Activated T-helper 2 cell treated with anti-CD3 and anti-CD28 coated beads, Interferon-gamma antibody, Interleukin-2, Interleukin-4, amounts not matched to agents 10 μg/mL and 5 μg/mL and 100 μg/mL, durations not matched to agents 14 hours and 24 hours and 36 hours (primary cell): ENCODE measurements around the gene TCF23. TPM values are rescaled to one million over a fixed set of nuclear protein-coding genes. Genes with fewer than 3 reads are reported as not detected.

Experiments used
- total RNA-seq: library from RNA; stranded (reverse); gene quantifications from 2 replicates; pipeline ENCODE4 v1.2.3, GENCODE V29; 2022

The TCF23 gene
- total RNA-seq, 1 donor from 2014 or later: not detected

Other genes starting within 250 kb of the TCF23 start
- 1.8 and 2.2 TPM in 2 replicates for gene MAPRE3, start 178.4 kb upstream of the TCF23 start, total RNA-seq
- gene TMEM214, start 116.0 kb upstream of the TCF23 start, total RNA-seq: 96.3 and 102 TPM in 2 replicates
- gene AGBL5, start 97.3 kb upstream of the TCF23 start, total RNA-seq: 12.5 and 13.8 TPM in 2 replicates
- gene OST4, start 77.3 kb upstream of the TCF23 start, total RNA-seq: 330 and 341 TPM in 2 replicates
- 0.87 and 0.94 TPM in 2 replicates for gene EMILIN1, start 70.4 kb upstream of the TCF23 start, total RNA-seq
- 12.3 and 13.4 TPM in 2 replicates for gene KHK, start 62.2 kb upstream of the TCF23 start, total RNA-seq
- 8.1 and 9.0 TPM in 2 replicates for gene CGREF1, start 29.9 kb upstream of the TCF23 start, total RNA-seq
- gene ABHD1, start 25.2 kb upstream of the TCF23 start, total RNA-seq: 1.2 and 1.5 TPM in 2 replicates
- gene PREB, start 14.4 kb upstream of the TCF23 start, total RNA-seq: 79.8 and 82.6 TPM in 2 replicates
- not detected in 2 replicates for gene PRR30, start 9.6 kb upstream of the TCF23 start, total RNA-seq
- 107 and 114 TPM in 2 replicates for gene ATRAID, start 63.0 kb downstream of the TCF23 start, total RNA-seq
- gene SLC5A6, start 63.3 kb downstream of the TCF23 start, total RNA-seq: 70.7 and 73.9 TPM in 2 replicates
- 141 and 146 TPM in 2 replicates for gene CAD, start 68.4 kb downstream of the TCF23 start, total RNA-seq
- gene SLC30A3, start 114.0 kb downstream of the TCF23 start, total RNA-seq: 1.7 and 1.9 TPM in 2 replicates
- not detected in 2 replicates for gene DNAJC5G, start 126.4 kb downstream of the TCF23 start, total RNA-seq
- 0.21 and 0.25 TPM in 2 replicates for gene TRIM54, start 133.4 kb downstream of the TCF23 start, total RNA-seq
- gene UCN, start 159.4 kb downstream of the TCF23 start, total RNA-seq: 0.94 and 1.3 TPM in 2 replicates
- gene MPV17, start 174.1 kb downstream of the TCF23 start, total RNA-seq: 80.4 and 82.6 TPM in 2 replicates
- gene GTF3C2, start 207.8 kb downstream of the TCF23 start, total RNA-seq: 65.8 and 66.9 TPM in 2 replicates
- 43.4 and 44.8 TPM in 2 replicates for gene EIF2B4, start 221.3 kb downstream of the TCF23 start, total RNA-seq
- 117 and 120 TPM in 2 replicates for gene SNX17, start 221.6 kb downstream of the TCF23 start, total RNA-seq
- gene ZNF513, start 231.7 kb downstream of the TCF23 start, total RNA-seq: 11.7 and 12.8 TPM in 2 replicates